GM19025 (cell line): ENCODE data around the gene SYNRG.

Source experiments
- ATAC-seq: cut with Tn5 transposase; IDR thresholded peaks from one replicate; pipeline ENCODE4 v1.9.1; 2021; ENCODE audit warnings: mild to moderate bottlenecking, low read depth, moderate library complexity; ENCODE audit not compliant: unreplicated experiment

The SYNRG gene

GRCh38 chr17:37503148-37503547, 106.1 kb downstream of the SYNRG start:
- no peak for ATAC-seq

- no peak for ATAC-seq
Measured at GRCh38 chr17:37502009-37502936, 106.9 kb downstream of the SYNRG start.

- no peak for ATAC-seq
Measured at GRCh38 chr17:37500378-37500777, 108.8 kb downstream of the SYNRG start.

DNA sequence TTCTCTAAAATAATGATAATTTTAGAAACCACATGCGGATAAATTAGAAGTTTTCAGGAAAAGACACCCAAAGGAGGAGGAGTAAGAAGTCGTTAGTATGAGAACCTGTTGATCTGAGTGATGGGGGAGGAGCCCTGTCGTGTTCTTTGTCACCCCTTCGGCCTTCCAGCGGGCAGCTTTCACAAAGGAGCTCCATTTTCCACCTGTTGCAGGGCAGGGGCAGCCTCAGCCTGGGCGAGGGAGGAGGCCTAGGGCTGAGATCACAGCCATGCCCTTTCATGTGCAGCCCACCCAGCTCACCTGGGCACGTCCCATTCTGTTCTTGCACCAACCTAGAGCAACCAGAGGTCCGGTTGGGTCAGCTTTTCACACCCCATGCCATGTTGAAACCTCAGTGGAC, 114.2 kb downstream of the SYNRG start:
- no peak for ATAC-seq

- ATAC-seq, result no peak
Measured at GRCh38 chr17:37494401-37494831, 114.8 kb downstream of the SYNRG start.

- ATAC-seq, result no peak
Measured at GRCh38 chr17:37493249-37494027, 115.8 kb downstream of the SYNRG start.

GRCh38 chr17:37492167-37492566, 117.1 kb downstream of the SYNRG start:
- no peak for ATAC-seq

DNA sequence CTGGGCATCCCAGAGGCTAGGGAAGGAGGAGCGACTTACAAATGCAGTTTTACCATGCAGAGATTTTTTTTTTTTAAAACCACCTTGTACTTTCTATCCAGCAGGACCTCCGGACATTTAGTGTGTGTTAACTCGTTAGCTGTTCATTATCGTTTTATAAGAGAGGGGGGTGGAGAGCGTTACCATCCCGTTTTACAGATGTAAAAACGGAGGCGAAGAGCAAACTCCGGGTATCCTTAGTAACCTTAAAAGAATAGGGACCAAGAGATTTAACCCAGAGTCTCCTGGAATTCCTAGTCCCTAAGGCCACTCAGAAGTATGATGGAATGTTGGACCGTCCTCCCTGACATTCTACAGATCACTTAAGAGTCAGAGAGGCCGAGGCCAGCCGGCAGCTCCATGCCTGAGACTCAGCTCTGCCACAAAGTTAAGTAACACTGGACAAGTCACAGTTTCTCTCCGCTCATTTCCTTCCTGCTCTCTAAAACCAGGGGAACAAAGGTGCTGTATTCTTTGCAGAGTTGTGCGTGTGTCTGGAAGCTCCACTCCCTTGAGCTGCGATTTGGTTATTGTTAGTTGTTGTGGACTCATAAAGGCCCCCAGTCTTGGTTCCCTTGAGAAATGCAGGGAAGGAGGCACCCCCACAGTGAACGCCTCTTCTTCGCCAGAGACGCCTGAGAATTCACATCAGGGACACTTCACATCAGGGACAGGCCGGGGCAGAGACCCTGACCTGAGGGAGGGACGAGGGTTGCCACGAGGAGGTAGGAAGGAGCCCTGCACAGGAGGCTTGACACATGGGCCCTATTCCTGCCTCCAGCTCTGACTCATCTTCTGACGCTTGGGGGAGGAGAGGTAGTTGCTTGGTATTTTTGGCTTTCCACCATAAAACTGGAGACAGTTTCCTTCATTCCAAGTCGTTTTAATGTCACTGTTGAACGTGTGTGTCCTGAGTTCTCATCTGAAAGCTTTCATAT, 118.3 kb downstream of the SYNRG start:
- no peak for ATAC-seq

DNA sequence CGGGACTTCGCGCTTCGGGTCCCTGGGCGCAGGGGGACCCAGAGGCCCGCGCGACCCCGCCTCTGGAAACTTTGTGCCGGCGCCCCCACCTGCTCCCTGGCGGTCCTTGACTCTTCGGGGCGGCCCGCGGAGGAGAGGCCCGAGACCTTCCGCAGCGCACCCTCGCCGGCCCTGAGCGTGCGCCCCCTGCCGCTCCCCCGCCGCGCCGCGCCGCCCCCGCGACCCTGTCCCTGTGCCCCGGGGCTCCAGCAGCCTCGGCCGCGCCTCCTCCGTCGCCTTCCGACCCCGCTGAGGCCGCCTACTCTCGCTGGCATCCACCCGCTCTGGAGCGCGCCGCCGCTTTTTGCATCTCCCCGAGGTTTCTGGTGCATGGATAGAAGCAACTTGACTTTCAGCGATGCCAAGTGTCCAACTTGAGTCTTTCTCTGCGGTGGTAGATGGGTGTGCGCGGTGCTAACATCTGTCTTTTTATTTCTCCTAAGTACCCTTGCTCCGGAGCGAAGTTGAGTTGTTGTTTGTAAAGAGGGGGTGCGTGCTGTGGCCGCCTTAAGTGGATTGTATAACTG, 119.1 kb downstream of the SYNRG start:
- peak; percentile 45 for ATAC-seq

- peak; percentile 68 for ATAC-seq
Measured at GRCh38 chr17:37489197-37490001, 119.8 kb downstream of the SYNRG start, which contains the start of gene DUSP14. Gene DUSP14, plus strand, starts transcription at chr17:37489891. Its CDS starts 22,382 bp downstream, at chr17:37512273.

DNA sequence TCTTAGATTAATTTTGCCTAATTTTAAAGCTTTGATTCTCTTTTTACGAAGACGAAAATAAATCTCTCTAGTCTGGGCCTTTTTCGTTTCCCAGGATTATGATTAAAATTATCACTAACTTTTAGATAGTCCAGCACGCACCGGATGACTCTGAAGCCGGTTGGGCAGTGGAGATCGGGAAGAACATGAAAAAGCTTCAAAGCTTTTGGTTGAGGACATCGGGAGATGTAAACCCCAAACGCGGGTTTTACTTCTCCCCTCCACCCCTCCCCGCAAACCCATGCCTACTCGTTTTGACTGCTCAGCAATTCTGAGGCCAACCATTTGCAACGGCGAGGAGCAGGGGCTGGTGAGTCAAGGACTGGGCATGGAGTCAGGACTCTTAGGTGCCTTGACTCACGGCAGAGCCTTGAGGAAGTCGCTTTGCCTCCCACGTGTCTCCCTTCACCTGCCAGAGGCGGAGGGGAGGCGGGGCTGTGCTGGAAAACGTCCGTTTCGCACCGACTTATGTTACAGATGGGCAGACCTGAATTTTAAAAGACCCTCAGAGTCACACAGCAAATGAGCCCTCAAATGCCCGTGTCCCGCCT, 120.5 kb downstream of the SYNRG start:
- no peak for ATAC-seq

DNA sequence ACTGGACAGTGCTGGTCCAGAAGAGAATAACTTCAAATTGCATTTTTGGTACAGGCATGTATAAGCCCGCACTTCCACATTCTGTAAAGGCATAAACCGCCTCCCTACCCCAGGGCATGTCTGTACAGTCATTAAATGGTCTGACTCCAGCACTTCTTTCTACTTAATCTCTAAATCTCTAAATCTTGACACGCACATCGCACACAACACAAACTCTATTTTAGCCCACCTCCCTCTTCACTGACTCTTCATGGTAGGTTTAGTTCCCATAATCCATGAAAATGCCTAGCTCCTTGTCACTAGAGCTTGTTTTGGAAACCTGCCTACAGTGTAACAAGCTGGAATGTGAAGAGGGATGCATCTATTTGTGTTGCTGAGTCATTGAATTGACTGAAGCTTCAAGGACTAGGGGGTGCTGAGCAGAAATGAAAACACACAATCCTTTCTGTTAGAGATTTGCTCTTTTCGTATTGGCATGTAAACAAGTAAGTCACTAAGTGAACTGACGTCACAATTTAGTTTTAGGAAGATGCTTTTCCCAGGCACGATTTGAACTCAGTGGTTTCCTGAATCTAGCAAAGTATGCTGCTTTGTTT, 121.1 kb downstream of the SYNRG start:
- no peak for ATAC-seq

DNA sequence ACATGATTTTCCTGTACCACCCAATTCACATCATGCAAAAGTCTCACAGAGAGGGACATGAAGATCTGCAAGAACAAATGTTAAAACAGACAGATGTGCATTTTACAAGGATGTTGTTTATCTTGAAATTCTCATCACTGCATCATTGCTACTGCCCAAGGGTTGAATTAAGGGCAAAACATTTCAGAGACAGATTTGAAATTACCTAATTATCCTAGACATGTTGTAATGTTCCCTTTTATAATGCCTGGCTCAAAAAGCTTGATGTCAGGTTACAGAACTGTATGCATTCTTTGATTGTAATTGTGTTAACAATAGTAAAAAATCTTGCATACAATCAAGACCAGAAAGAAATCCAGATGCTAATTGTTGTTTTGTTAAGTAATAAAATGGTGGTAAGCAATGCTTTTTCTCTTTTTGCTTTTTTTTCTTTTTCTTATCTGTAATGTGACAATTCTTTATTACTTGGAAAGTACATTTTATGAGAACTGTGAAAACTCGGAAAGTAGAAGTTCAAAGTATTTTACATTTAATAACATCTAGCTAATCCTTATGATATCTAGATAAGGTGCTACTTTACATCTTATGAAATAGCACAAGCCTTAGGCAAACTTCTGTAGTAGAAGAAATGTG, 123.2 kb downstream of the SYNRG start:
- ATAC-seq, result no peak

- no peak for ATAC-seq
Measured at GRCh38 chr17:37483311-37484039, 125.7 kb downstream of the SYNRG start.

GRCh38 chr17:37481001-37481665, 128.1 kb downstream of the SYNRG start:
- no peak for ATAC-seq

DNA sequence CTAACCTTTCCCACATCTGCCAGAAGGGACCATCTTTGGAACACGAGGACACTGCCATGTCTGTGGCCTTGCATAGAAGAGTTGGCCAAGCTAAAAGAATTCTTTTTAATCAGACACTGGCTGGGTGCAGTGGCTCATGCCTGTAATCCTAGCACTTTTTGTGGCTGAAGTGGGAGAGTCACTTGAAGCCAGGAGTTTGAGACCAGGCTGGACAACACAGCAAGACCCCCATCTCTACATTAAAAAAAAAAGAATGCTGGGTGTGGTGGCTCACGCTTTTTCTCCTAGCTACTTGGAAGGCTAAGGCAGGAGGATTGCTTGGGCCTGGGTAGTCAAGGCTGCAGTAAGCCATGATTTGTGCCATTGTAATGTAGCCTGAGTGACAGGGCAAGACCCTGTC, 128.8 kb downstream of the SYNRG start:
- no peak for ATAC-seq

- no peak for ATAC-seq
Measured at GRCh38 chr17:37479025-37479424, 130.2 kb downstream of the SYNRG start.
